HG02588 (cell line): ENCODE data around the gene STARD7.
"Not testable (repeated sequence)": the region's sequence is repeated elsewhere in the genome, so short reads cannot be mapped to it uniquely, and the experiment has no call there.

Source experiments
- ATAC-seq: cut with Tn5 transposase; IDR thresholded peaks from one replicate; pipeline ENCODE4 v1.9.1; 2021; ENCODE audit warnings: mild to moderate bottlenecking, moderate library complexity; ENCODE audit not compliant: unreplicated experiment

STARD7 gene

GRCh38 chr2:96164459-96165184, 44.0 kb downstream of the STARD7 start:
- ATAC-seq, result peak; percentile 61

GRCh38 chr2:96163768-96164429, 44.7 kb downstream of the STARD7 start:
- ATAC-seq, result peak; percentile 50

GRCh38 chr2:96163415-96163767, 45.2 kb downstream of the STARD7 start:
- no peak for ATAC-seq

GRCh38 chr2:96161898-96162297, 46.7 kb downstream of the STARD7 start:
- ATAC-seq, result no peak

GRCh38 chr2:96160366-96160765, 48.3 kb downstream of the STARD7 start:
- ATAC-seq, result not testable (repeated sequence)

- ATAC-seq, result no peak
Observed at GRCh38 chr2:96159084-96159830, 49.4 kb downstream of the STARD7 start.

- no peak for ATAC-seq
Observed at GRCh38 chr2:96158554-96158940, 50.1 kb downstream of the STARD7 start.

- ATAC-seq, result peak; percentile 66
Observed at GRCh38 chr2:96157649-96158553, 50.7 kb downstream of the STARD7 start.

- ATAC-seq, result peak; percentile 30
Observed at GRCh38 chr2:96156926-96157648, 51.5 kb downstream of the STARD7 start.

GRCh38 chr2:96156011-96156820, 52.4 kb downstream of the STARD7 start:
- no peak for ATAC-seq

GRCh38 chr2:96154506-96155380, 53.9 kb downstream of the STARD7 start:
- ATAC-seq, result no peak

GRCh38 chr2:96153991-96154431, 54.6 kb downstream of the STARD7 start:
- ATAC-seq, result no peak

GRCh38 chr2:96153291-96153713, 55.3 kb downstream of the STARD7 start:
- ATAC-seq, result no peak

GRCh38 chr2:96152304-96153161, 56.1 kb downstream of the STARD7 start:
- ATAC-seq, result no peak

GRCh38 chr2:96151595-96152303, 56.9 kb downstream of the STARD7 start:
- no peak for ATAC-seq

GRCh38 chr2:96150791-96151594, 57.6 kb downstream of the STARD7 start:
- ATAC-seq, result no peak
